GM19351 (cell line): ENCODE results near the gene KCNJ18.
"Not testable (repeated sequence)": the region's sequence is repeated elsewhere in the genome, so short reads cannot be mapped to it uniquely, and the experiment has no call there.

Experiments
- ATAC-seq: cut with Tn5 transposase; IDR thresholded peaks from one replicate; pipeline ENCODE4 v1.9.1; 2021; ENCODE audit warnings: mild to moderate bottlenecking, moderate library complexity; ENCODE audit not compliant: unreplicated experiment

Gene KCNJ18

DNA sequence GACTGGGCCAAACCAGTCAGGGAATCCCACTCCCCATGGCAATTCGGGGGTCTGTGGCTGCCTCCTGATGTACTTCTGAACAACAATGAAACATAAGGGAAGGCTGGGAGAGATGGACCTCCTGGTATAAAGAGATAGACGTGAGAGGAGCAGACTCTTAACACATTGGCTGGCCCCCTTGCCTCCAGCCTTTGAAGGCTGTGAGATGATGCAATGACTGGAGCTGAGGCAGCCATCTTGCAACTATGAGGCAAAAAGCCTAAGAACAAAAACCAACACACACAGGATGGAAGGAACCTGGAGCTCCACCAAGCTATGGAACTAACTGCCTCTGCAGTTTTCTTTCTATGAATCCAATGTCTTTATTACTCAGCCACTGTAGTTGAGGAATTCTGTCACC is 58.8 kb downstream of the KCNJ18 start:
- ATAC-seq, result not testable (repeated sequence)
